NCI-H510A treated with DMSO at 0.1 percent for 48 hours (cell line): Measurements from ENCODE around the gene C11orf54.

ENCODE experiments used
- DNase-seq: peaks from one replicate; lab custom pipeline; 2025; lab: John Stamatoyannopoulos, UW

C11orf54 gene

DNA sequence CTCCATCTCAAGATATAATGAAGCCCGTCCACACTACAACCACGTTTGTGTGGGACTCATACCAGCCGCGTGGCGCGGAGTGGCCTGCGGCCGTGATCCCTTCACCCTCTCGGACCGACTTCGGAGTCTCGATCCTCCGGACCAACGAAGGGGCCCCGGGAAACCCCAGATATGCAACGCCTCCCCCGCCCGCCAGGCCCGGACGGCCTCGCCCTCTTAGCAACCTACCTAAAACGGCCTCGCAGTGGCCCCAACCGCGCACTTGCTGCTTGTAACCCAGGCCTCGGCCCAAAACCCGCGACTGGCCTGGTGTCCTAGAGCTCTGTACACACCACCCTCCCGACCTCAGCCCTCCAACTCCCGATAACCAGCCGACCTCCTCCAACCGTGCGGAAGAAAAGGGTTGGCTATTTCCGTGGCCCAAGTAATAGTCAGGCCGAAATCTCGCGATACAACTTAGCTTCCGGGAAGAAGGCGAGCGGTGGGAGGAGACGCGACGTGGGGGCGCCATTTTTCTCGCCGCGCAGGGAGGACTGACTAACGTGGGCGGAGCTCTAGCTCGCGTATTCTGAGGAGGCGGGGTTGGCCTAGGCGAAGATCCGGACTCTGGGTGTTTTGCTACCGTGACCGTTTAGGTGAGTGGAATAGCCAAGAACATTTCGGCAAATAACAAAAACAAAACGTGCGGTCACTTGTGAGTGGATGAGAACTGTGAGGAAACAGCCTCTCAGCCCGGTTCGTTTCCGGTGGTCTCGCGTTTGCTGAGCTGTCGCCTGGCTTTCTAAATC, at the start of gene C11orf54, which contains the start of gene TAF1D:
TSS of gene C11orf54 (plus strand) at position 579 of the 788 bp plus-strand sequence. CDS start 5,722 bp downstream, outside the sequence.
TSS of gene TAF1D (minus strand) at position 402 of the 788 bp plus-strand sequence. CDS start 2,191 bp downstream, outside the sequence.
- peak; percentile 96 for DNase-seq

DNA sequence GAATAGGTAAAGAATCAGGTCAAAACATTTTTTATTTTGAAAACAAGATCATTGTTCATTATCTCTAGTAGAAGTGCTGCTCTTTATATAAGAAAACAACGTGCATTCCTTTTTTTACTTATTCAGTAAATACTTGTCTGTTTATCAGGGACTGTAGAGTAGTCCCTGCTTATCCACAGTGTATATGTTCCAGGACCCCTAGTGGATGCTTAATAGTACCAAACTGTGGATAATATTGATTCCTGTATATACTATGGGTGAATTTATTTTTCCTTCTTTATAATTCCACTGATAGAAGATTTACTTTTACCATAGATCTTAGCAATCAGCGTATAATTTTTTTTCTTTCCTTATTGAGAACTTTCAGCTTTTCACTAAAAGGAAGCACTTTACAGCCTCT, 47.4 kb upstream of the C11orf54 start:
- peak; percentile 4 for DNase-seq

DNA sequence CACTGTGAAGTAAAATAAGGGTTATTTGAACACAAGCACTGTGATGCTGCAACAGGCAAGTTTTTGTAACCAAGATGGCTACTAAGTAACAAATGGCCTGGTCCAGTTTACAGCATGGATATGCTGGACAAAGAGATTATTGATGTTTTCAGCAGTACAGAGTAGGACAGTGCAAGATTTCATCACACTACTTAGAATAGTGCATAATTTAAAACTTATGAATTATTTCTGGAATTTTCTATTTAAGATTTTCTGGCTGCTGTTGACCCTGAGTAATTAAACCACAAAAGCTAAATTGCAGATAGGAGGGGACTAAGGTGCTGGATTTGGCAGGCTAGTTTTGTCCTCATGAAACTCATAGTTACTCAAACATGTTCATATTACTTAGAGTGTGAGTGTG, 46.9 kb upstream of the C11orf54 start:
- DNase-seq, result no peak

DNA sequence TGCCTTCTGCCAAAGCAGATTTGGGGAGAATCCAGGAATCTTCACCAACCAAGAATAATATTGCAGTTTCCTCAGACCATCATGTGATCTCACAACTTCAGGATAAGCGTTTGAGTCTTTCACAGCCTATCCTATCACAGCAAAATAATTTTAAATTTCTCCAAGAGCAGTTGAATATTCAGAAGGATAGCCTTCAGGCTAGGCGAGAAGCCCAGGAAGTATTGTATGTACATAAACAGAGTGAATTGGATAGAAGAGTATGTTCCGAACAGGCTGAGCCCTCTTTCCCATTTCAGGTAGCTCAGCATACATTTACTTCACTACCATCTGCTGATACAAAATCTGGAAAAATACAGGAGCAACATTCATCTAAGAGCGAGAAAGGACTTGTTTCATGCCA, 43.9 kb upstream of the C11orf54 start:
- no peak for DNase-seq

DNA sequence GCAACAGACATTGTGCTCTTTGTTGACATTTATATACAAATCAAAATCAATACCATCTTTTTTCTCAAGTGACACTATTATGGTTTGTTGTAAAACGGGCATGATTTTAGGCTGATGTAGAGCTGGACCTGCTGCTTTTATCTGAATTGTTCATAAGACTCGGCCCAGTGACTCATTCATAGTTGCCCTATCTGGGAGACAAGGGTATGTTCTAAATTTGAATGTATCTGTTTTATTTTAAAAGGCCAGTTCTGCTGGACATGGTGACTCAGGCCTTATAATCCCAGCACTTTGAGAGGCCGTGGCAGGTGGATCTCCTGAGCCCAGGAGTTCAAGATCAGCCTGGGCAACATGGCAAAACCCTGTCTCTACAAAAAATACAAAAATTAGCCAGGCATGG, 40.6 kb upstream of the C11orf54 start:
- DNase-seq, result no peak

DNA sequence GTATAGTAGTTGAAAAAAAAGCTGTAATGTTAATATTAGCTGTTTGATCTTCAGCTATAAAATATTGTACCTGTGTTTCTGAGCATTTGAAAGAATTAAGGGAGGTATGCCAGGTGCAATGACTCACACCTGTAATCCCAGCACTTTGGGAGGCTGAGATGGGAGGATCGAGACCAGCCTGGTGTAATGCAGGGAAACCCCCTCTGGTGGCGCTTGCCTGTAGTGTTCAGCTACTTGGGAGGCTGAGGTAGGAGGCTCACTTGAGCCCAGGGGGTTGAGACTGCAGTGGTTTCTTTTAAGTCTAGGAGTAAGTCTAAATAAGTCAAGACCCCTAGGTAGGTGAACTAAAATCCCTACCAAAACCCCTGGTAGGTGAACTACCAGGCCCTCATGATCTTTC, 37.2 kb upstream of the C11orf54 start:
- DNase-seq, result no peak

DNA sequence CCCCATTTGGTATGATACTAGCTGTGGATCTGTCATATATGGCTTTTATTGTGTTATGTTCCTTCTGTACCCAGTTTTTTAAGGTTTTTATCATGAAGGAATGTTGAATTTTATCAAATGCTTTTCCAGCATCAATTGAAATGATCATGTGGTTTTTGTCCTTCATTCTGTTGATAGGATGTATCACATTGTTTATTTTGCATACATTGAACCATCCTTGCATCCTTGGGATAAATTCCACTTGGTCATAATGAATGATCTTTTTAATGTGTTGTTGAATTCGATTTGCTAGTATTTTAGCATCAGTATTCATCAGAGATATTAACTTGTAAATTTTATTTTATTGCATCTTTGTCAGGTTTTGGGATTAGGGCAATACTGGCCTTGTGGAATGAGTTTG, 31.2 kb upstream of the C11orf54 start:
- no peak for DNase-seq

DNA sequence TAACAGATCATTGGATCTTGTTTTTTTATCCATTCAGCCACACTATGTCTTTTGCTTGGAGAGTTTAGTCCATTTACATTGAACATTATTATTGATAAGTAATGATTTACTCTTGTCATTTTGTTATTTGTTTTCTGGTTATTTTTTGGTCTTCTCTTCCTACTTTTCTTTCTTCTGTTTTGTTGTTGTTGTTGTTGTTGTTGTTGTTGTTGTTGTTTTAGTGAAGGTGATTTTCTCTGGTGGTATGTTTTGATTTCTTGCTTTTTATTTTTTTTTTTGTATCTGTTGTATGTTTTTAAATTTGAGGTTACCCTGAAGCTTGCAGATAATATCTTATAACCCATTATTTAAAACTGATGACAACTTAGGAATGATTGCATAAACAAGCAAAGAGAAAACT, 28.8 kb upstream of the C11orf54 start:
- no peak for DNase-seq

DNA sequence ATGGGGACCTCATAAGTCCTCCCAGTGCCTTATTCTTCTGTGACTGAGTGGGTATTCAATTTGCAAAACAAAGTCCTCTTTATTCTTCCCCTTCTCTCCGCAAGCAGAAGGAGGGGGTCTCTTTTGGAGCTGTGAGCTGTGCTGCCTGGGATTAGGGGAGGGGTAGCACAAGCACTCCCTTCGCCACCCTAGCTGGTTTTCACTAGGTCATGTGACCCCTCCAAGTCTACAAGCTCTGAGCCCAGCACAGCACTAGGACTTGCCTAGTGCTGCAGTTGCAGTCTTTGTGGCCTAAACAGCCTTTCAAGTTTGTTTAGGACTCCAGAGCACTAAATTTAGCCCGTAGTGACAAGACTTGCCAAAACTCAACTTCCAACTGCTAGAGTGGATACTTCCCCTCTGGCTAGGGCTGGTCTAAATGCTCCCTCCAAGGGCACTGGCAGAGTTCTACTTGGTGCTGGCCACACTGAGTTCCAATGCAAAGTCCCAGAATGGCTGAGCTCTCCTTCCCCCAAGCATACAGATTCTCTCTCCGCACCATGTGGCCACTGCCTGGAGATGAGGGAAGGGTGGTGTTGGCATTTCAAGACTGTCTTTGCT, 25.6 kb upstream of the C11orf54 start:
- DNase-seq, result no peak

DNA sequence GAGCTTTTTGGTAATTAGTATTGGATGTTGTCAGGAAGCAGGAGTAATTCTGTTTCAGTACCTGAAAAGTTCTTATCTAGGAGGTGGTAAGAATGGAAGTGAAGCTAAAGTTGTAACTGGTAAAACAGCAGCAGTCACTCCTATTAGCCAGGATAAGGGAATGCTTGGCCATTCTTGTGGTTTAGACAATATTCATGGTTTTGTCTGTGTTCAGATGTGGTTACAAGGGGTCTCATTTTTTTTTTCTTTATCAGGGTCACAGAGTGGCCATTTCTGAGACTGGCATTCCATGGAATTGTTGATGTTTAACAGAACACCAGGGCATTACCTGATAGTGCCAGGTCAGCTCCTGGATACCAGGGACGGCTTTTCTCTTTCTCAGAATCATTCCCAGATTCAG, 24.0 kb upstream of the C11orf54 start:
- DNase-seq, result no peak

DNA sequence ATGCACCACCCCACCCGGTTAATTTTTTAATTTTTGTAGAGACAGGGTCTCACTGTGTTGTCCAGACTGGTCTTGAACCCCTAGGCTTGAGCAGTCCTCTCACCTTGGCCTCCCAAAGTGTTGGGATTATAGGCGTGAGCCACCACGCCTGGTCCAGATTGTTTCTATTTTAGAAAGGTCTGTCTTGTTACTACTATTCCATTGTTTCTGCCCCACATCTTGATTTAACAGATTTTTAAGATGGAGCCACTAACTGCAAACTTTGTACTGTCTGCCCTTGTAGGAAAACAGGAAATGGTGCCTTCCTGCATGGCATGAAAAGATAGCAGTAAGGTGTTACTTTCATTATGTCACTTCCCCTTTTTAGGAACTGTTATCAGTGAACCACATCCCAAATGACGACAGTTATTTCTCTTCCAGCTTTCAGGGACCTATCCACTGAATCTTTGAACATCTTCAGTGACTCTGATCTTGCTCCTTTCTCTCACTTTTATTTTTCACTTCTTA, 23.4 kb upstream of the C11orf54 start:
- no peak for DNase-seq

DNA sequence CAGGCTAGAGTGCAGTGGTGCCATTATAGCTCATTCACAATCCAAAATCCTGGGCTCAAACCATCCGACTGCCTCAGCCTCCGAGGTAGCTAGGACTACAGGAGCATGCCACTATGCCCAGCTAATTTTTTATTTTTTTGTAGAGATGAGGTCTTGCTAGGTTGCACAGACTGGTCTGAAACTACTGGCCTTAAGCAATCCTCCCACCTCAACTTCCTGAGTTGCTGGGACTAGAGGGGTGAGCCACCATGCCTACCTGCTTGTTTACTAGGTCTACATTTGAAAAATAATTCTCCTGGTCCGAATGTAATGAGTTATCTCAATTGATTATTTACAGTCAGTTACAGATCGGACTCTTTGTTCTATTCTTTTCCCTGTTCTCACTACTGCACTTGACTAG, 22.2 kb upstream of the C11orf54 start:
- DNase-seq, result no peak

DNA sequence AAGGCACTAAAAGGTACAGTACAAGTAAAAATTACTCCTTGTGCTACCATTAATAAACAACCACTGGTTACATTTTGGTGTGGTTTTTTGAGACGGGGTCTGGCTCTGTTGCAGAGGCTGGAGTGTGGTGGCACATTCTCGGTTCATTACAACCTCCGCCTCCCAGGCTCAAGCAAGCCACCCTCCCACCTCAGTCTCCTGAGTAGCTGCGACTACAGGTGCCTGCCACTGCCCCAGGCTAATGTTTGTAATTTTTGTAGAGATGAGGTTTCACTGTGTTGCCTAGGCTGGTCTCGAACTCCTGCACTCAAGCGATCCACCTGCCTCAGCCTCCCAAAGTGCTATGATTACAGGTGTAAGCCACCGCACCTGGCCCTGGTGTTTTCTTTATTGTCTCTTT, 20.9 kb upstream of the C11orf54 start:
- DNase-seq, result no peak

DNA sequence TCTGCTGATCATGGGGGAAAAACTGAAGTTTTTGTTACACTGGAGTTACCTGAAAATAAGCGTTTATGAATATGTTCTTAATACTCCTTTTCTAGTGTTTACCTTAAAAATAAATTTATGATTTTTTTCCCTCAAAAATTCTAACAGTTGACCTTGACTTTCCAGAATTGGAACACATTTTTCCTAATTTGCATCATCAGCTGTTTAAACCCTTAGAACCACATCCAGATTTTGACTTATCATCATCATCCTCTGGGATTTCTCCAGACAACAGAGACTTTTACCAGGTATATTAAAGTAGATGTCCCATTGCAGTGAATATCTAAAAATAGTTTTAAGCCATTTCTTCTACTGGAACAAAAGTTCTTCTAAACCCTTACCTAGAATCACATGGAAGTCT, 17.4 kb upstream of the C11orf54 start:
- DNase-seq, result no peak

DNA sequence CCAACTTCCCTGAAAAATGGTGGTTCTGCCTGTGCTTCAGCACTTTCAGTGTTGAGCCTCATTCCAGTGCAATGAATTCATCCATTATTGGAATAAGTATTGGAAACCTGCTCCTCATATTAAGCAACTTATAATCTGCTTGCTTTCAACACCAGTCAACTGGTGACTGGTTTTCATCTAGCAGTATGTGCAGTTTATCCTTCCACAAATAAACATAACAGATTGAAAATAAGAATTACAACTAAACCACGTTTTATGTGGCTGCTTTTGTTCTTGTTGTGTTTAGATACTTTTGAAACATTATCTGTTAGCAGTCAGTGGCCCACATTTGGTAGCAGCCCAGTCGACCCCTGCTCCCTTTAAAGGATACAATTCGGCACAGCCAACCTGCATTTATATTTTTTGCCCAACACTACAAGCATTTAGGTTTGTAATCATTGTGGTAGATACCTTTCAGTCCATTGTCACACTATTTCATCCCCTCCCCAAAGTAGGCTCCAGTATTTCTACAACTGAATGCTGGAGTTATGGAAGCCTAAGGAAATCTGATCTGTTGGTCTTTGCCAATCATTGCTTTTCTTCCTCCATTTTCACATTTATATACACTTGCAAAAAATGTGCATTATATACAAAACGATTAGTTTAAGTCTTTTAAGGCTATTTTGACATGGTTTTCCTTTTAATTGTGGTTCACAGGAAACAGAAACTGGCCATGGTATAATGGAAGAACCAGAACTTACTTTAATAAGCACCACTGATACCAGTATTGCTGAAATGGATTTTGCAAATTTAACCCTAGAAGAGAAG, 13.3 kb upstream of the C11orf54 start:
- DNase-seq, result peak; percentile 25

DNA sequence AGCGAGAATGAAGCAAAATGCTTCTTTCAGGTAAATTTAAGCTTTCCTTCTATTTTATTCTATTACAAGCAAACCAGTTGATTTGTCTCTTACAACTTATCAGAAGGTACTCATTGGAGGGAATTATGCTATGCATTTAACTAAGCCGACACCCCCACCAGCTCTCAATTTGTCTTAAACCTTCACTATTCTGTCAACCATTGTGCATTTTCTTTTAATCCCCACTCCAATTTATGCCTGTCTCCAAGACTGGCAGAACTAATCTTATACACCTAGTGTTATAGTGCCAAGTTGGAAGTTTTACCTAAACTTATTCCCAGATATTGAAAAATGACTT, 12.7 kb upstream of the C11orf54 start:
- no peak for DNase-seq

DNA sequence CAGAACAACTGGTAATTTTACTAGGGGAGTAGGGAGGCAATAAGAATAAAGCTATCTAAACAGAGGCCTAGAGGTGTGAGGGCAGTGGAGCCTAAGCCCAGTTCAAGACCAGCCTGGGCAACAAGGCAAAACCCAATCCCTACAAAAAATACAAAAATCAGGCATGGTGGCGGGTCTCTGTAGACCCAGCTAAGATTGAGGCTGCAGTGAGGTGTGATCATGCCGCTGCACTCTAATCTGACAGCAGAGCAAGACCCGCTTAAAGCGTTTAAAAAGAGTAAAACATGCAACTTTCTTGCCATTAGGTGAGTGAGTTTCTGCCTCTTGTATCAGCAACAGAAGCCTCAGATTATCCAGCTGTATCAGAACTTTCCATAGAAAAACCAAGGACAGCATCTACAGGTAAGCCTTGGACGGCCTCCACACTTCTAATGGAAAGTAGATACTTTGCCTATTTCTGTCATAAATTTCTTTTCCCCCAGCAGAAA, 12.3 kb upstream of the C11orf54 start:
- no peak for DNase-seq

DNA sequence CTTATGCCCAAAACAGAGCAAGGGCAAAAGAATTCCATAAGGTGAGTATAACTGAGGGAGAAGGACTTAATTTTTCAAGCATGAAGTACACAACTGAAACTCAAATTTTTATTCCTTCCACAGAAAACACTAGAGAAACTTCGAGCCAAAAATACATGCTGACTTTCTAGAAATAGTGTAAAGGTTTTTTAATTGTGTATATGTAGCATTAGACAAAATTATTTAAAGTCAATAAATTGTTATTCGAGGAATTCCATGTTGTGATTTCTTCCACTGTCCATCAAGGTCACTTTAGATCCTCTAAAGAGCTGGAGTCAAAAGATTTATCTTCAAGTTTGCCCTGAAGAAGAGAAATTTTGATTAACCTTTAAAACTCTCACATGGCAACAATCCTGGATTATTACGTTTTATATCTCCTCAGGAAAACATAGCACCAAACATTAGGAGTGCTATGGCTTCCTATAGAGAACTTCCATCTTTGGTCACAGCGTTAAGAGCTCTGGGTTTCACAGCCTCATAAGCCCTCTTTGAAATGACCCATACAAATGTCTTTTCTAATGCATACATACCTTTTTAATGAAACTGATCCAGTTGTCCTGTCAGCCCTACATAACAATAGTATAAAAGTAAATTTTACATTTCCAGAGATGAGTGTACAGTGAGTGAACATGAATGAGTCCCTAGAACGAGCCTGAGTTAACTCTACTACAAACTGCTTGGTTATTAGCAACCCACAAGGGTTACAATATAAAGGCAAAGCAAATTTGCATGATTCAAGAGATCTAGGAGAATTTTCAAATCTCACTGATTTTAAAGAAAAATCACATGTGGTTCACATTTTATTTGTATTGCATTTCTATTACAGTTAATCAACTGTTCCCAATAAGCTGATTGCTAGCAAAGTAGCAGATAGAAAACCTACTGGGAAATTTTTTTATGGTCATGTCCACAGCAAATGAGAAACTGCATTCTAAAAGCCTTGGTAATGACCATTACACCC, 11.1 kb upstream of the C11orf54 start:
- DNase-seq, result no peak

DNA sequence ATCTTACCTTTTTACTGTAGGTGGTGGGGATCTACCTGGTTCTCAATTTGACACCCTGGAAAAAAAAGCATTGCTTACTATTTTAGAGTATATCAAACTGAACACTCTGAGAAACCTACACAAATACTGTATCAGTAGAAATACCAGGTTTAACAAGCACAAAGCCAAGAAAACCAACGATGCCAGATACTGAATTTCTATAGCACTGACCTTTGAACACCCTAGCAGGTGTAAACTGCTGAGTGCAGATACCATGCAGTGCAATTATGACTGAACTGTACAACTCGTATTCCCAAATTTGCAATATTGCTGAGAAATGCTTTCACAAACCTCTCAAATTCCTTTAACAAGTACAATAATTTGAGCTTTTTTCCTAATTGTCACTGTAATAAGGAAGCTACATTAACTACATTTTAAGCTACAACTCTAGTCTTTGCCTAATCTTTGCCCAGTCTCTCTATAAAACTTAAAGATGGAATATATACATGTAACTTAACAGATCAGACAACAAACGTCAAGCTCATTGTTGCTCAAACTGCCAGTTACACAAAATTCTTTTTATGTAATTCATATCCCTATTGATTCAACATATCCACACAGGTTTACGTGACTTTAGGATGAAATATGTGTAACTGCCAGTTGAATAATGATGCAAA, 9.1 kb upstream of the C11orf54 start:
- no peak for DNase-seq

DNA sequence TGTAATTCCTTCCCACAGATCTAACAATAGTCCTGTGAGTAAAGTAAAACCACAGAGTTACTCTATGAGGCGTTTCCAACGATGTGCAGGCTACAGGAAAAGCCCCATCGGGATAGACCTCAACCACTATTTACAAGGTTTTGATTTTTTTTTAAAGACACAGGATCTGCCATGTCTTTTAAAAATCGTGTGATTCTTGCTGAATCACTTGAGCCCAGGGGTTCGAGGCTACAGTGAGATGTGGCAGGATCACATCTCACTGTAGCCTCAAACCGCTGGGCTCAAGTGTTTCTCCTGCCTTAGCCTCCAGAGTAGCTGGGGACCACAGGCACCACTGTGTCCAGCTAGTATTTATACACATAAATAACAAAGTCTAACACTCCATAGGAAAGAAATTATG, 8.0 kb upstream of the C11orf54 start:
- DNase-seq, result no peak
